Esophagus squamous epithelium (tissue), 4 donors: ENCODE measurements around the gene TOM1.

ENCODE experiments used
- CTCF ChIP-seq, 6 experiments: fragments of 450-650 bp in 4 of 6; fragments of 200-600 bp in 2 of 6; sonication (generic) in 2 of 6; IDR thresholded peaks; one replicate each; pipeline ENCODE4 v1.5.1; 2016 to 2019; ENCODE audit warnings: antibody characterized with exemption in 6 of 6, mild to moderate bottlenecking in 4 of 6, moderate library complexity in 4 of 6
- POLR2A ChIP-seq, 4 donors: fragments of 450-650 bp; IDR thresholded peaks; one replicate each; pipeline ENCODE4 v1.6.1; 2017; ENCODE audit warnings: antibody characterized with exemption in 4 of 4, mild to moderate bottlenecking in 4 of 4, moderate library complexity in 3 of 4

- TF ChIP-seq CTCF (IDR thresholded peaks at IDR 0.05): no peak
- no peak for TF ChIP-seq POLR2A (IDR thresholded peaks at IDR 0.05)
Observed at GRCh38 chr22:35348026-35348590, 48.4 kb downstream of the TOM1 start.
